ENCODE measurements around the gene PGLYRP2.
A peak's percentile ranks its signal among the peaks of the same experiment; 100 is the strongest.

Gene PGLYRP2

GRCh38 chr19:15439078-15439799 is 40.1 kb downstream of the PGLYRP2 start:
- no peak for DNase-seq (ENCODE audit: low read depth)

DNA sequence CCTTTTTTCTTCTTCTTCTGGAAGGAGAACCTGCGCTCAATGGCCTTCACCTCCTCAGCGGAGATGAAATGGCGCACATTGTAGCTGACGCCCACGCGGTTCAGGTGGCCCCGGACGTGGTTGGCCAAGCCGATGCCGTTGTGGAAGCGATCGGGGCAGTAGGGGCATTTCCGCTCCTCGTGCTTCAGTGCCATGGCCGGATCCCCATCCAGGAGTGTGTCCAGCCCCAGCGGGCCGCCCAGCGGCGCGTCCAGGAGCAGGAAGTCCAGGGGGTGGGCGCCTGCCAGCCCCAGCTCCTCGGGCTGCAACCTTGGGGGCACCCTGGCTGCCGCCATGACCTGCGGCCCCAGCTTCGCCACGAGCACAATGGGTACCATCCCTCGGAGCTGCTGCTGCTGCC is 40.7 kb downstream of the PGLYRP2 start:
- no peak for DNase-seq (ENCODE audit: low read depth)

DNA sequence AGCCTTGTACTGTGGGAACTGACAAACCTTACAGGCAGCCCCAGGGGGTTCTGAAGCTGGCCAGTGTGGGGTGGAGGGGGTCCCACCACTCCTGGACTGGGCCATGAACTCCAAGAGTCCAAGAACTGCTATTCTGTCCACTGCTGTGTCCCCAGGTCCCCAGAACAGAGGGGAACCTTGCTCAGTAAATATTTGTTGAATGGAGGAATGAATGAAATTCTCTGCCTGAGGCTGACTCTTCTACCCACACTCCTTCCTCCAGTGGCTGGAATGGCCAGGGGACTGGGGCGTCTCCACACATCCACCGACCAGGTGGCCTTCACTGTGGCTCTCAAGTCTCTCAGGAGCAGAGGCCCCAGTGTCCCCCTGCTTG is 41.2 kb downstream of the PGLYRP2 start:
- no peak for DNase-seq (ENCODE audit: low read depth)

- DNase-seq (ENCODE audit: low read depth) = no peak
Observed at GRCh38 chr19:15437355-15438123, 41.8 kb downstream of the PGLYRP2 start.

DNA sequence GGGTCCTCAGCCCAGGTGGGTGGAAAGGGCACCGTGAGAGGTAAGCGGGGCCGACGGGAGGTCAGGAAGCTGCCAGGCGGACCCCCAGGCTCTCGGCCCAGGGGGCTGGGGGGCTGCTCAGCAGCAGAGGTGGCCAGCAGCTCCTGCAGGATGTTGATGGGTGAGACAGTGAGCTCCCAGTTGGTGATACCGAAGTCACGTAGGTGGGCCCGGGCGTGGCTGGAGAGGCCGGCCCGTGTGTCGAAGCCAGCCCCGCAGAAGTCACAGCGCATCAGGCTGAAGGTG is 42.5 kb downstream of the PGLYRP2 start:
- DNase-seq (ENCODE audit: low read depth) = no peak

GRCh38 chr19:15436012-15436825 is 43.1 kb downstream of the PGLYRP2 start:
- DNase-seq (ENCODE audit: low read depth) = no peak

DNA sequence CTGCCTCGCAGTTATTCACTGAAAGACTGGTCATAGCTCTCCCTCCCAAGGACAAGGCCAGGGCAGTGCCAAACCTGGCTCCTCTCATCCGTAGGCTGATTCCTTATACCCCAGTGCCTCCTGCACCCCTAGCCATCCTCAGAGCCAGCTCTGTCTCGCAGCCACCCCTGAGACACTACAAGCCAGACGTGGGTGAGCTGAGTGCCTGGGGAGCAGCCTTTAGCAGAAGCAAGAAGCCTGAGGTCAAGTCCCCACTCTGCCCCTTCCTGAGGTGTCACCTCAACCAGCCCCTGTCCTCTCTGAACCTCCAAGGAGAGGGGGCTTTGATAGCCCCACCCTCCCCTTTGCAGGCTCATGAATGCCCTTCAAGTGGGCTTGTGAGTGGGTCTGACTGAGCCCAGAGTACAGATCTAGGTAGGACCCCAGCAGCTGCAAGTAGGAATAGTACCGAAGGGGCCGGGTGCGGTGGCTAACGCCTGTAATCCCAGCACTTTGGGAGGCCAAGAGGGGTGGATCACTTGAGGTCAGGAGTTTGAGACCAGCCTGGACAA is 45.7 kb downstream of the PGLYRP2 start:
- DNase-seq (ENCODE audit: low read depth) = no peak

- DNase-seq (ENCODE audit: low read depth) = peak; percentile 63
Observed at GRCh38 chr19:15432629-15433518, 46.4 kb downstream of the PGLYRP2 start.

DNA sequence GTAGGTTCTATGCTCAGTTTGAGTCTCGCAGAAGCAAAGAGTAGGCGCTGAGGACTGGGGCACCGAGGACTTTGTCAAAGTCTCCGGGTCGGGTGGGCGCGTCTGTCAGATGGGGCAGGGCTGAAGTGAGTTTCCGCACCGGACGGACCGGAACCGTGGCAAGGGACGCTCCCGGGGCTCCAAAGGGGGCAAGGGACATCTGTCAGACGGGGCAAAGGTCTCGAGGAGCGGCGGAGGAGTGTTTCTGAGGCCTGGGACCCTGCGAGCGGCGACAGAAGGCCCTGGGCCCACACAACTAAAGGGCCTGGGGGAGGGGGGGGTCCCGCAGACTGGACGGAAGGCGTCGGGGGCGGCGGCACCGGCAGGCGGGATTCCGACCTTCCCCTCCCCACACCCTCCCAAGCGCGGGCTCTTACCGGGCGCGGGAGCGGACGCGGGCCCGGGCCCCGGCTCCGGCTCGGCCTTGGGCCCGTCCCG is 47.2 kb downstream of the PGLYRP2 start:
- no peak for DNase-seq (ENCODE audit: low read depth)

GRCh38 chr19:15431396-15432017 is 47.8 kb downstream of the PGLYRP2 start:
- no peak for DNase-seq (ENCODE audit: low read depth)

DNA sequence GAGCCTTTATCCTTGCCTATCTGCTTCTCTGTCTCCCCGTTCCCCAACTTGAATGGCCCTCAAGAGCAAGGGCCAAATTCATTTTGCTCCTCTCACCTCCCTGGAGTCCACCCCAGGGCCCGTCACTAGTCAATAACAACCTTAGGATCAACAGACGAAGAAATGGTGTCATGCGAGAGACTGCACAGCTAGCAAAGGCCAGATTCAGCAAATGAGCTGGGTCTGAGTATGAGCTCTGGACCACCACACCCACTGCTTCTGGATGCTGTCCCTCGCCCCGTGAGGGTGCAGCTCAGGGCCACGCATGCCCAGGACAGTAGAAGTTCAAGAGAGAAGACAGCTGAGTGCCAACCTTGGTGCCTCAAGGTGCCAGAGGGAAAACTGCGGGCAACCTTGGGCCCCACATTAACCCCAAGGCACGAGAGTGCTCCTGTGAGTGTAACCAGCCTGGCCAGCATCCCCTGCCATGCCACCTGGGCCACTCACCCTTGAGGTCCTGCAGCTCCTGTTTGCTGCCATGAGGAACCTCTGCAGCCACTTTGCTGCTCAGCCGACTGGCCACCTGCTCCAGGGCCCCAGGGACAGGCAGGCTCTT is 48.7 kb downstream of the PGLYRP2 start:
- no peak for DNase-seq (ENCODE audit: low read depth)

- no peak for DNase-seq (ENCODE audit: low read depth)
Observed at GRCh38 chr19:15429825-15430467, 49.4 kb downstream of the PGLYRP2 start.

DNA sequence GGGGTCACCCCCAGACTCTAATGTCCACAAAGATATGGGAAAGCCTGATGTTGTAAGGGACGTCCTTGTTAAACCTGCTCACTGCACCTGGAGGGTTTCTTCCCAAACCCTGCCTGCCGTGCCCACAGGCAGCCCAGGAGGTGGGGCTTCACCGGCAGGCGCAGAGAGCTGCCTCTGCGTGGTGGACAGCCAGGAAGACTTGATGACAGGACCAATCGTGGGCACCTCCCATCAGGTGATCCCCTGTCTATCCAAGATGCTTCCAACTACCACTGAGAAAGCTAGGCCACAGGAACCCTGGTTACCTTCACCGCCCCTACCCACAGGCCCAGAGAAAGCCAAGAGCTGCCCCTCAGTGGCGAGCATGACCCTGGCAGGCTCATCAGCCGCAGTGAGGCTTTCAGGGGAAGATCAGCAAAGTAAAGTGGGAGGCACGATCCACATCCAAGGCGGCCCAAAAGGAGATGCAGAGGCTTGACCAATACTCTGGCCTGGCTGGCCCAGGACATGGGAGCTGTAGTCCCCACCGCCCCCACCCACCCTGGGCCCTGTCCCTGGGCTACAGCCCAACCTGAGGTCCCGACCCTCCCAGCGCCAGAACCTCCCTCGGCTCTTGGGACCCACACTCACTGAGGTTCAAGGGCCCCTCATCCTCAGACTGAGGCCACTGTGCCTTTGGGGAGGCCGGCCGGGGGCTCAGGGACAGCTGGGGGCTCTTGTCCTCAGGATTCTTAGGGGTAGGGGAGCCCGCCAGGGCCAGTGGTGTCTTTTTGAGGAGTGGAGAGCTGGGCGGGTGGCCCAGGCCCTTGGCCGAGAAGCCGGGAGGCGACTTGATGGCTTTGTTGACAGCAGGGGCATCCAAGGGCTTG is 50.1 kb downstream of the PGLYRP2 start:
- no peak for DNase-seq (ENCODE audit: low read depth)

- DNase-seq (ENCODE audit: low read depth) = no peak
Observed at GRCh38 chr19:15427991-15428471, 51.3 kb downstream of the PGLYRP2 start.

DNA sequence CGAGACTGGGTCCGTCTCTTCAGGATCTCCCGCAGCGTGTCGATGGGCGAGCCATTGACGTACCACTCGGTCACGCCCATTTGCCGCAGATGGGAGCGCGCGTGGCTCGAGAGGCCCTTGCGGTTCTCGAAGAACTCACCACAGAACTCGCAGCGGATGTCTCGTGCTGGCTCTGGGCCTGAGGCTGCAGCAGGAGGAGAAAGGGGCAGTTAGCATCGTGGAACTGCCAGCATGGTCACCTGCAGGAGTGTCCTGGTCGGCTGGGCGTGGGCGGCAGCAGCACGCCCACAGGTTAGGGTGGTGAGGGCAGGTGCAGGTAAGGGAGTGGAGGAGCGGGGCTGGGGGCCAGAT is 52.0 kb downstream of the PGLYRP2 start:
- no peak for DNase-seq (ENCODE audit: low read depth)

- DNase-seq (ENCODE audit: low read depth) = no peak
Observed at GRCh38 chr19:15426485-15427349, 52.6 kb downstream of the PGLYRP2 start.

- no peak for DNase-seq (ENCODE audit: low read depth)
Observed at GRCh38 chr19:15425321-15425950, 53.9 kb downstream of the PGLYRP2 start.
